ENCODE results near the gene CEP128. TPM values are rescaled to one million over a fixed set of nuclear protein-coding genes. Genes with fewer than 3 reads are reported as not detected.

Gene CEP128
- total RNA-seq, 4 donors from 2014 or later: 7.4 to 30.4 (median 11.7) TPM

DNA sequence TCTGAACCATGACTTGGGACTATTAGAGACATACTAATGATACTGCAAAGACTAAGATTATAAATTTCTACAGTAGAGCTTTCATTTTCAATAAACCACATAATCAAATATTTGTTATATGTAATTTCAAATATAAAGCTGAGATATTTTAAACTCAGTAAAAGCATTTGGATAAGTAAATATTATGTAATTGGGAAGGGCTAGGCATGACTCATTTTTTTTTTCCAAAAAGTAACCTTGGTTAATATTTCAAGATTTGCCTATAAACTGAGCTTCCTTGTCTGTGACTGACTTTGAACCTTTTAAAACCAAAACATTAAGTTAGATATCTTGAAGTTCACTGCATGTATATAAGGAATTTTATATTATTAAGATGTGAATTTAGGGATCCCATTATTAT lies 332.5 kb downstream of the CEP128 start:
- DNase-seq (ENCODE audit: low spot score in 2 of 2): no peak
- TF ChIP-seq EP300 (IDR thresholded peaks at IDR 0.05): no peak
- TF ChIP-seq POLR2AphosphoS5 (IDR thresholded peaks at IDR 0.05): no peak
- TF ChIP-seq, protein P1, sequence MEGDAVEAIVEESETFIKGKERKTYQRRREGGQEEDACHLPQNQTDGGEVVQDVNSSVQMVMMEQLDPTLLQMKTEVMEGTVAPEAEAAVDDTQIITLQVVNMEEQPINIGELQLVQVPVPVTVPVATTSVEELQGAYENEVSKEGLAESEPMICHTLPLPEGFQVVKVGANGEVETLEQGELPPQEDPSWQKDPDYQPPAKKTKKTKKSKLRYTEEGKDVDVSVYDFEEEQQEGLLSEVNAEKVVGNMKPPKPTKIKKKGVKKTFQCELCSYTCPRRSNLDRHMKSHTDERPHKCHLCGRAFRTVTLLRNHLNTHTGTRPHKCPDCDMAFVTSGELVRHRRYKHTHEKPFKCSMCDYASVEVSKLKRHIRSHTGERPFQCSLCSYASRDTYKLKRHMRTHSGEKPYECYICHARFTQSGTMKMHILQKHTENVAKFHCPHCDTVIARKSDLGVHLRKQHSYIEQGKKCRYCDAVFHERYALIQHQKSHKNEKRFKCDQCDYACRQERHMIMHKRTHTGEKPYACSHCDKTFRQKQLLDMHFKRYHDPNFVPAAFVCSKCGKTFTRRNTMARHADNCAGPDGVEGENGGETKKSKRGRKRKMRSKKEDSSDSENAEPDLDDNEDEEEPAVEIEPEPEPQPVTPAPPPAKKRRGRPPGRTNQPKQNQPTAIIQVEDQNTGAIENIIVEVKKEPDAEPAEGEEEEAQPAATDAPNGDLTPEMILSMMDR (IDR thresholded peaks at IDR 0.05): no peak
- no peak for TF ChIP-seq POLR2A (IDR thresholded peaks at IDR 0.05)
- Histone ChIP-seq H3K27me3 (no peaks in the 10 kb centered on the region), H3K4me1 (peaks cover 8% of the 10 kb centered on the region), H3K4me3 (no peak overlapping the region), H3K27ac (no peak overlapping the region), H3K36me3 (no peaks in the 10 kb centered on the region), H3K9me3 (no peaks in the 10 kb centered on the region)

DNA sequence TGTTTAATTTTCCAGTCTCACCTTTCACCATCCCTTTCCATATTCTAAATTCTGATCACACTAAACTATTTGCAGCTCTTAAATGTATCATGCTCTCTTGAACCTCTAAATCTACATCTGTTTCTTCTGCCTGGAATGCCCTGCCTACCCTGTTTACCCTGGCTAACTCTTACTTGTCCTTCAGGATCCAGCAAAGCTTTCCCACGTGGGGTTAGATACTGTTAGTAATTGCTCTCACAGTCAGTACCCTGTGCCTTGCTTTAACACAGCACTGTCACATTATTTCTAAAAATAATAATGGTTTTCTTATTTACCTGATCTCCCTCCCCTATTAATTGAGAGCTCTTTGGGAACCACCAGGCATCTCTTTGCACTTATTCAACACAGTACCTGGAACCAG lies 333.0 kb downstream of the CEP128 start:
- Histone ChIP-seq H3K27ac (no peak overlapping the region), H3K4me1 (peaks cover 8% of the 10 kb centered on the region), H3K4me3 (no peak overlapping the region), H3K9me3 (no peaks in the 10 kb centered on the region), H3K27me3 (no peaks in the 10 kb centered on the region), H3K36me3 (no peaks in the 10 kb centered on the region)
- DNase-seq (ENCODE audit: low spot score in 2 of 2): no peak
- TF ChIP-seq, protein P1 (IDR thresholded peaks at IDR 0.05): no peak
- TF ChIP-seq POLR2AphosphoS5 (IDR thresholded peaks at IDR 0.05) (no peak), EP300 (IDR thresholded peaks at IDR 0.05) (no peak), POLR2A (IDR thresholded peaks at IDR 0.05) (no peak)
- whole genome bisulfite sequencing: 76% methylated on average over 1 of the region's 1 CpG

DNA sequence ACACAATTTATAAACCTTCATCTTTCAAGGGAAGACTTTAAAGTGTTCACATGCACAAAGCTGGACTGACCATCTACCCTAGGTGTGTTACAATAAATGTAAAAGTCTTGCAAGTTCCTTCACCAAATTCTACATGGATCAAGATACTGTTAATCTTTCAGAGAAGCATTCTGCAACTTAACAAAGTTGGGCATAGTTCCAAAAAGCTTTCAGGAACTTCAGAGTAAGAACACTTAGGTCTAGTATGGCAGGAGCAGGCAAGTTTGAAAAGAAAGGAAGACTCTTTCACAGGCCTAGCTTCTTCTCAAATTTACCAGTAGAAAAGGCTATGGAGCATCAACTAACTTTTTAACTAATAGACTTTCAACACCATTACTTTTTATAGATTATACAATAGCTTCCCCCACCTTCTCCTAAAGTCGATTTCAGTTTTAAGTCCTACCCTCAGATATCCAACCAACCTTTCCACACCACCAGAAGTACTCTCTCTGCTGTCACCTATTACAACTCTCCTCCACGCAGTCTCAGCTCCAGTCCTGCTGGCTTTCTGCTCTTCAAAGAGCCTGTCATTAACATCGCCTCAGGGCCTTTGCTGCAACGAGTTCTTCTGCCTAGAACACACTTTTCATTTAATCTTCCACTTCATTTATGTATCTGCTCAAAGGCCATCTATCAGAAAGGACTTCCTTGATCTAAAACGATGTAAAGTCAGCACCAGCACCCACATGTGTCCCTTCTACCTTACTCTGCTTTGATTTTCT lies 333.9 kb downstream of the CEP128 start:
- DNase-seq (ENCODE audit: low spot score in 2 of 2): no peak
- Histone ChIP-seq H3K36me3 (no peaks in the 10 kb centered on the region), H3K9me3 (no peaks in the 10 kb centered on the region), H3K4me1 (peaks cover 8% of the 10 kb centered on the region), H3K4me3 (no peak overlapping the region), H3K27ac (no peak overlapping the region), H3K27me3 (no peaks in the 10 kb centered on the region)
- 65% methylated on average over 5 of the region's 5 CpGs for WGBS
- TF ChIP-seq POLR2A (IDR thresholded peaks at IDR 0.05): no peak
- no peak for TF ChIP-seq EP300 (IDR thresholded peaks at IDR 0.05)
- TF ChIP-seq, protein P1 (IDR thresholded peaks at IDR 0.05): no peak
- no peak for TF ChIP-seq POLR2AphosphoS5 (IDR thresholded peaks at IDR 0.05)

DNA sequence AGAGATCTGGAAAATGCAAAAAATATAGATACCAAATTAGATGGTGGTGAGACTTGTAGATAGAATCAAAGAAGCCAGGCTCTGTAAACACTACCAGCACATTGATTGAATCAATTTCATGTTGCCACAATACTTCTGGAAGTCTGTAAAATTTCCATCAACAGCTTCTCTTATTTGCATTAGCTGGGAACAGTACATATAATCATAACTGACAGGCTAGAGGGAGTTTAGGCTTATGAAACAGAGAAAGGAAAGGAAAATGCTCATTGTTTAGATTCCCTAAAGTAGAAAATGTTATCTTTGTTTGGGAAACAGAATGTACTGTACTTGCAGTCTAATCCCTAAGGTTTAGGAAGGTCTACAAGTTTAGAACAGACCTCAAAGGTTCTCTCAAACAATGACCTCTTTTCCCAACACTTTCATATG lies 335.2 kb downstream of the CEP128 start:
- TF ChIP-seq EP300 (IDR thresholded peaks at IDR 0.05): no peak
- no peak for TF ChIP-seq POLR2AphosphoS5 (IDR thresholded peaks at IDR 0.05)
- TF ChIP-seq POLR2A (IDR thresholded peaks at IDR 0.05): no peak
- TF ChIP-seq, protein P1 (IDR thresholded peaks at IDR 0.05): no peak
- Histone ChIP-seq H3K27ac (no peak overlapping the region), H3K9me3 (no peaks in the 10 kb centered on the region)

DNA sequence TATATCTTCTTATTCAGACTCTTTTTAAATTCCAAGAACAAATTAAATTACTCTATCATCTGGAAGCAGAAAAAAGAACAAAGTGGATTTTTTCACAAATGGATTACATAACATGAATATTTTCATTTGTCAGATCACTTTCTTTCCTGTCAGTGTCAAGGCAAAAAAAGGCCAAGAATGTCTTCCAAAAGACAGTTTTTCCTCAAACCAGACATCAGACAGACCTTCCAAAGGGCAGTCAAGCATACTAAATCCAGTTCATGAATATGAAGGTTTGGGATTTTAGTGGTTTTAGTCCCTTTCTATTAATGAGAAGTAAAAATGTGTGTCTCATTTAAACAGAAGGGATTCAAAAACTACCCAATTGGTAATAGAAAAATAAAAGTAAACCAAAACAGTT lies 336.0 kb downstream of the CEP128 start:
- Histone ChIP-seq H3K27ac (no peak overlapping the region), H3K4me1 (peaks cover 8% of the 10 kb centered on the region), H3K36me3 (no peaks in the 10 kb centered on the region), H3K4me3 (no peak overlapping the region), H3K9me3 (no peaks in the 10 kb centered on the region), H3K27me3 (no peaks in the 10 kb centered on the region)
- TF ChIP-seq POLR2A (IDR thresholded peaks at IDR 0.05) (no peak), EP300 (IDR thresholded peaks at IDR 0.05) (no peak), POLR2AphosphoS5 (IDR thresholded peaks at IDR 0.05) (no peak)
- TF ChIP-seq, protein P1 (IDR thresholded peaks at IDR 0.05): no peak
- no peak for DNase-seq (ENCODE audit: low spot score in 2 of 2)

More for the DNA sequence above, 335.2 kb downstream of the CEP128 start:
- DNase-seq (ENCODE audit: low spot score in 2 of 2): no peak
- Histone ChIP-seq H3K4me1 (peaks cover 8% of the 10 kb centered on the region), H3K4me3 (no peak overlapping the region), H3K27me3 (no peaks in the 10 kb centered on the region), H3K36me3 (no peaks in the 10 kb centered on the region)

Data from suprapubic skin (tissue), 4 donors.